ENCODE results near the gene PWWP2B. TPM values are rescaled to one million over a fixed set of nuclear protein-coding genes. Genes with fewer than 3 reads are reported as not detected.
"Not testable (repeated sequence)": the region's sequence is repeated elsewhere in the genome, so short reads cannot be mapped to it uniquely, and the experiment has no call there.

Gene PWWP2B
- total RNA-seq (2012; rRNA removed) = 8.5 and 10.1 TPM in 2 replicates

DNA sequence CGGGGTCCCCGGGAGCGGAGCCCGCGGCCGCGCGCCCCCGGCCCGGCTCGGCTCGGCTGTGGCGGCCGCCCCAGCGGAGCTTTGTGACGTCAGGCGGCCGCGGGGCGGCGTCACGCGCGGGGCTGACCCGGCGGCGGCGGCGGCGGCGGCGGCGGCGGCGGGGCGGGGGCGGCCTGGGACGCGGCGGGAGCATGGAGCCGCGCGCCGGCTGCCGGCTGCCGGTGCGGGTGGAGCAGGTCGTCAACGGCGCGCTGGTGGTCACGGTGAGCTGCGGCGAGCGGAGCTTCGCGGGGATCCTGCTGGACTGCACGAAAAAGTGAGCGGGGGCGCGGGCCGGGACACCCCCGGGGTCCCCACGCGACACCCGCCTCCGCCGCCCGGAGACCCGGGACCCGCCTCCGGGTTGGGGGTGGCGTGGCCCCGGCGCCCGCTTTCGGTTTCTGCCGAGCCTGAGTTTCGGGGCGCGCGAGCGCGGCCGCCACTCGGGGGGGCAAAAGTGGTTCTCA lies at the start of gene PWWP2B:
TSS of gene PWWP2B (plus strand) at position 165 of the 506 bp plus-strand sequence. CDS start at position 192, 27 bp downstream.
- Histone ChIP-seq H3K36me3 (ENCODE audit: insufficient read depth, low read length) (no peaks in the 10 kb centered on the region), H3K27me3 (ENCODE audit: control insufficient read depth, insufficient read depth, low read length) (no peaks in the 10 kb centered on the region), H3K4me1 (ENCODE audit: control insufficient read depth, insufficient read depth, low read length) (peaks cover 27% of the 10 kb centered on the region), H3K4me2 (ENCODE audit: low read length) (peak within 1 kb of the TSS; percentile 98), H3K9ac (ENCODE audit: low read depth, low read length) (peak within 1 kb of the TSS; percentile 80), H3K9me3 (replicated peaks; ENCODE audit: low read length) (no peaks in the 10 kb centered on the region), H3K4me3 (ENCODE audit: low read length) (peak within 1 kb of the TSS; percentile 81)

DNA sequence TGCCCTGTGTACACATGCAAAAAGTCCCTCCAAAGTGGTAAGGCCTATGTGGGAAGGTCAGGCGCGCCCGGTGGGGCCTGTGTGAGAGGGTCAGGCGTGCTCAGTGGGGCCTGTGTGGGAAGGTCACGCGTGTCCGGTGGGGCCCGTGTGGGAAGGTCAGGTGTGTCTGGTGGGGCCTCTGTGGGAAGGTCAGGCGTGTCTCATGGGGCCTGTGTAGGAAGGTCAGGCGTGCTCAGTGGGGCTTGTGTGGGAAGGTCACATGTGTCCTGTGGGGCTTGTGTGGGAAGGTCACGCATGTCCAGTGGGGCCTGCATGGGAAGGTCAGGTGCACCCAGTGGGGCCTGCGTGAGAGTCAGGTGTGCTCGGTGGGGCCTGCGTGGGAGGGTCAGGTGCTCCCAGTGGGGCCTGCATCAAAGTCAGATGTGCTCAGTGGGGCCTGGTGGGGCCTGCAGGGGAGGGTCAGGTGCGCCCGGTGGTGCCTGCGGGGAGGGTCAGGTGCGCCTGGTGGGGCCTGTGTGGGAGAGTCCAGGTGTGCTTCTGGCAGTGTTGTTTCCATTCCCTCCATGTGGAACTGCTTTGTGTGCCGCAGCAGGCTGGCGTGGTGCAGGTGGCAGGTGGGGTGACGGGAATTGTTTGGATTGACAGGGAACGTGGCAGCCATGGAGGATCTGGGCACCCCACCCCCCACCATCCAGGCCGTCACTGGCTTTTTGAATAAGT lies 49.6 kb upstream of the PWWP2B start:
- H3K4me2 ChIP-seq (ENCODE audit: low read length) = no peak overlapping the region
- no peaks in the 10 kb centered on the region for H3K4me1 ChIP-seq (ENCODE audit: control insufficient read depth, insufficient read depth, low read length)
- H3K36me3 ChIP-seq (ENCODE audit: insufficient read depth, low read length) = peaks cover 8% of the 10 kb centered on the region
- no peaks in the 10 kb centered on the region for H3K9me3 ChIP-seq (replicated peaks; ENCODE audit: low read length)
- H3K9ac ChIP-seq (ENCODE audit: low read depth, low read length) = no peak overlapping the region
- no peaks in the 10 kb centered on the region for H3K27me3 ChIP-seq (ENCODE audit: control insufficient read depth, insufficient read depth, low read length)
- no peak overlapping the region for H3K4me3 ChIP-seq (ENCODE audit: low read length)

DNA sequence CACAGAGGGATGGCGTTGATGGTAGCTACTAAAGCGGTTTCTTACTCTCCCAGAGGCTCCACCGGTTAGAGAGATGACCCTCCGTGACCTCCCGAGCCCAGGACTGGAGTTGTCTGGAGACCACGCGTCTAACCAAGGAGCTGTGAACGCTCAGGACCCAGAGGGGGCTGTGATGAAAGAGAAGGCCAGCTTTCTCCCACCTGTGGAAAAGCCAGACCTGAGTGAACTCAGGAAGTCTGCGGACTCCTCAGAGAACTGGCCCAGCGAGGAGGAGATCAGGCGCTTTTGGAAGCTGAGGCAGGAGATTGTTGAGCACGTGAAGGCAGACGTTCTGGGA lies 49.1 kb upstream of the PWWP2B start:
- Histone ChIP-seq H3K9ac (ENCODE audit: low read depth, low read length) (no peak overlapping the region), H3K27me3 (ENCODE audit: control insufficient read depth, insufficient read depth, low read length) (no peaks in the 10 kb centered on the region), H3K4me1 (ENCODE audit: control insufficient read depth, insufficient read depth, low read length) (no peaks in the 10 kb centered on the region), H3K36me3 (ENCODE audit: insufficient read depth, low read length) (peaks cover 8% of the 10 kb centered on the region), H3K9me3 (replicated peaks; ENCODE audit: low read length) (no peaks in the 10 kb centered on the region), H3K4me3 (ENCODE audit: low read length) (no peak overlapping the region), H3K4me2 (ENCODE audit: low read length) (no peak overlapping the region)

DNA sequence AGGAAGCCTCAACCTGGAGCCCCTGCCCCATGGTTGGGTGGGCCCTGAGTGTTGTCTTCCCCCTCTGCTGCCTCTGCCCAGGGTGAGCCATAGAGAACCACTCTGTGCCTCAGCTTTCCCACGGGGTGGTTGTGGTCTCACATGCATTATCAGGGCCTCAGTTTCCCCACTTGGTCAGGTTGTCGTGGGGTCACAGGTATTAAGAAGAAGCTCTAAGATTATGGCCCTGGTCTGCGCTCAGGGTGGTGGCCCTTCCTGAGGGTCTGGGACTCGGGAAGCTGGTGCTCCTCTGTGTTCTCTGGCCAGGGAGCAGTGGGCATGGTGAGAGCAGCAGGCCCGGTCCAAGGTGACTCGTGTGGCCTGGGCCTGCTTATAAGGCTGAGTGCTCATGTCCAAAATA lies 47.2 kb upstream of the PWWP2B start:
- Histone ChIP-seq H3K4me3 (ENCODE audit: low read length) (no peak overlapping the region), H3K4me1 (ENCODE audit: control insufficient read depth, insufficient read depth, low read length) (no peaks in the 10 kb centered on the region), H3K9ac (ENCODE audit: low read depth, low read length) (no peak overlapping the region), H3K4me2 (ENCODE audit: low read length) (no peak overlapping the region), H3K27me3 (ENCODE audit: control insufficient read depth, insufficient read depth, low read length) (no peaks in the 10 kb centered on the region), H3K36me3 (ENCODE audit: insufficient read depth, low read length) (peaks cover 4% of the 10 kb centered on the region), H3K9me3 (replicated peaks; ENCODE audit: low read length) (no peaks in the 10 kb centered on the region)

DNA sequence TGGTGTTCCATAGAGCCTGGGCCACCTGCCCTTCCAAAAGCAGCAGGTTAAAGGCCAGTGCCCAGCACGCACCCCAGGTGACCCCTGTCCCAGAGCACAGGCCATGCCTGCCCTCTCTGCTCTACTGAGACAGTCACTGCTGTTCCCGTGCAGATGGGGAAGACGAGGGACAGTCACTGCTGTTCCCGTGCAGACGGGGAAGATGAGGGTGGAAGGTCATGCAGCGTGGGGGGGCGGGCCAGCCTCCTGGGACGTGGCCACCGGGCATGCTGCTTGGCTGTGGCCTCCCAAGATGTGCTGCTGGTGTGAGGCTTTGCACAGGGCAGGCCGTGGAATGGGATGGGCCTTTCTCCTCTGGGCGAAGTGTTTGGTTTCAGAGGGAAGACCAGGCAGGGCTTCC lies 46.6 kb upstream of the PWWP2B start:
- H3K9ac ChIP-seq (ENCODE audit: low read depth, low read length) = no peak overlapping the region
- no peaks in the 10 kb centered on the region for H3K36me3 ChIP-seq (ENCODE audit: insufficient read depth, low read length)
- H3K9me3 ChIP-seq (replicated peaks; ENCODE audit: low read length) = no peaks in the 10 kb centered on the region
- no peaks in the 10 kb centered on the region for H3K4me1 ChIP-seq (ENCODE audit: control insufficient read depth, insufficient read depth, low read length)
- H3K27me3 ChIP-seq (ENCODE audit: control insufficient read depth, insufficient read depth, low read length) = no peaks in the 10 kb centered on the region
- no peak overlapping the region for H3K4me2 ChIP-seq (ENCODE audit: low read length)
- no peak overlapping the region for H3K4me3 ChIP-seq (ENCODE audit: low read length)

DNA sequence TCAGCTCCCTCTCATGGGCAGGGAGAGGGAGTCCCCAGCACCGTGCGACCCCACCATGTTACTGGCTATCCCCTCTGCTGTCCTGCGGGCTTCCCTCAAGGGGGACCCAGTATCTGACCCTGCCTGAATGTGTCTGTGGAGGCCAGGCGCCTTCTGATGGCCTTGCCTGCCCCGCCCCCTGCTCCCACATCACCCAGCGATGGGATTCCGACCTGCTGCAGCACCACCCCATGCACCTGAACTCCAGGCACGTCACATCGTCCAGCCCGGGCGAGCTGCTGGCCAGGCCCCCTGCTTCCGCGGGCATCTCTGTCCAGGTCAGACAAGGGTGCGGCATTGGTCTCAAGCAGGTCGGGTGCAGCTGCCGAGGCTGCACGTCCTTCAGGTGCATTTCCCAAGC lies 46.1 kb upstream of the PWWP2B start:
- no peaks in the 10 kb centered on the region for H3K27me3 ChIP-seq (ENCODE audit: control insufficient read depth, insufficient read depth, low read length)
- H3K9ac ChIP-seq (ENCODE audit: low read depth, low read length) = no peak overlapping the region
- no peaks in the 10 kb centered on the region for H3K9me3 ChIP-seq (replicated peaks; ENCODE audit: low read length)
- H3K36me3 ChIP-seq (ENCODE audit: insufficient read depth, low read length) = no peaks in the 10 kb centered on the region
- no peaks in the 10 kb centered on the region for H3K4me1 ChIP-seq (ENCODE audit: control insufficient read depth, insufficient read depth, low read length)
- no peak overlapping the region for H3K4me3 ChIP-seq (ENCODE audit: low read length)
- H3K4me2 ChIP-seq (ENCODE audit: low read length) = no peak overlapping the region

DNA sequence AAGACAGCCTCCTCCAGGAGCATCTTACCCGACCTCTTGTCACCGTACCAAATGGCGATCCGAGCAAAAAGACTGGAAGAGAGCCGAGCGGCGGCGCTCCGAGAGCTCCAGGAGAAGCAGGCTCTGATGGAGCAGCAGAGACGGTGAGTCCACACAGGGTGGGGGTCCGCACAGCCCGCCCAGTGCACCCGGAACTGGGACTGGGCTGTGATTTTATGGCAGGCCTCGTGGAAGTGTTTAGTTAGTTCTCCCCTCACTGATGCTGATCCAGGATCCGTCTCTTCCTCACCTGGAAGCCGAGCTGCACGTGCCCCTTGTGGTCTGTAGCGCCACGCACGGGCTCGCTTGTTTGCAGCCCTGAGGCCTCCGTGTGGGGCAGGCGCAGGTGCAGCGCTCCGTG lies 45.4 kb upstream of the PWWP2B start:
- no peak overlapping the region for H3K9ac ChIP-seq (ENCODE audit: low read depth, low read length)
- no peaks in the 10 kb centered on the region for H3K4me1 ChIP-seq (ENCODE audit: control insufficient read depth, insufficient read depth, low read length)
- H3K27me3 ChIP-seq (ENCODE audit: control insufficient read depth, insufficient read depth, low read length) = no peaks in the 10 kb centered on the region
- H3K4me3 ChIP-seq (ENCODE audit: low read length) = no peak overlapping the region
- no peaks in the 10 kb centered on the region for H3K36me3 ChIP-seq (ENCODE audit: insufficient read depth, low read length)
- H3K4me2 ChIP-seq (ENCODE audit: low read length) = no peak overlapping the region
- no peaks in the 10 kb centered on the region for H3K9me3 ChIP-seq (replicated peaks; ENCODE audit: low read length)

DNA sequence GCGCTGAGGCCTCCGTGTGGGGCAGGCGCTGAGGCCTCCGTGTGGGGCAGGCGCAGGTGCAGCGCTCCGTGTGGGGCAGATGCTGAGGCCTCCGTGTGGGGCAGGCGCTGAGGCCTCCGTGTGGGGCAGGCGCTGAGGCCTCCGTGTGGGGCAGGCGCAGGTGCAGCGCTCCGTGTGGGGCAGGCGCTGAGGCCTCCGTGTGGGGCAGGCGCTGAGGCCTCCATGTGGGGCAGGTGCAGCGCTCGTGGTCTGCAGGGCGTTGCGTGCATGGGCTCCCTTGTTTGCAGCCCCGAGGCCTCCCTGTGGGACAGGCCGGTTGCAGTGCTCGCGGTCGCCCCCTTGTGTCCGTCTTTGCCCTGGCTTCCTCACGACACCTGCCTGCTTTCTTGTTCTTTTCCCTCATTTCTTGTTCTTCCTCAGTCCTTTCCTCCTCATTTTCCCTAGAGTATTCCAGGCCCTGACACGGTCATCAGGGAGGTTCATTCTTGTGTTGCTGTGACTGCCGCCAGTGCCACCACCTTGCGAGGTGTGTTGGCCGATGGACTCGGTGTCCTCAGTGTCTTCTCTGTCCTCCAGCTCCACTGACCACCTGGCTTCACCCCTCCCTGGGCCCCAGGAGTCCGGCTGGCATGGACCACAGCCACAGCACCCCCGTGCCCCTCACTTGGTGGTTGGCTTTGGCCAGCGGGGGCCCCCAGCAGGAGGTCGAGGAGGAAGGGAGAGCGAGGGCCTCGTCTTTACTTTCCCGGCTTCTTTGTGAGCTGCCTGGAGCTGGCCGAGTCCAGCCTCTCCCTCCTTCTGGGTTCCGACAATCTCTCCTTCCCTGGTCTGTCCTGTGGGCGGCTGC lies 44.3 kb upstream of the PWWP2B start:
- not testable (repeated sequence) for H3K9ac ChIP-seq (ENCODE audit: low read depth, low read length); H3K4me1 ChIP-seq (ENCODE audit: control insufficient read depth, insufficient read depth, low read length); H3K27me3 ChIP-seq (ENCODE audit: control insufficient read depth, insufficient read depth, low read length); H3K36me3 ChIP-seq (ENCODE audit: insufficient read depth, low read length); H3K9me3 ChIP-seq (replicated peaks; ENCODE audit: low read length); H3K4me3 ChIP-seq (ENCODE audit: low read length); H3K4me2 ChIP-seq (ENCODE audit: low read length)

DNA sequence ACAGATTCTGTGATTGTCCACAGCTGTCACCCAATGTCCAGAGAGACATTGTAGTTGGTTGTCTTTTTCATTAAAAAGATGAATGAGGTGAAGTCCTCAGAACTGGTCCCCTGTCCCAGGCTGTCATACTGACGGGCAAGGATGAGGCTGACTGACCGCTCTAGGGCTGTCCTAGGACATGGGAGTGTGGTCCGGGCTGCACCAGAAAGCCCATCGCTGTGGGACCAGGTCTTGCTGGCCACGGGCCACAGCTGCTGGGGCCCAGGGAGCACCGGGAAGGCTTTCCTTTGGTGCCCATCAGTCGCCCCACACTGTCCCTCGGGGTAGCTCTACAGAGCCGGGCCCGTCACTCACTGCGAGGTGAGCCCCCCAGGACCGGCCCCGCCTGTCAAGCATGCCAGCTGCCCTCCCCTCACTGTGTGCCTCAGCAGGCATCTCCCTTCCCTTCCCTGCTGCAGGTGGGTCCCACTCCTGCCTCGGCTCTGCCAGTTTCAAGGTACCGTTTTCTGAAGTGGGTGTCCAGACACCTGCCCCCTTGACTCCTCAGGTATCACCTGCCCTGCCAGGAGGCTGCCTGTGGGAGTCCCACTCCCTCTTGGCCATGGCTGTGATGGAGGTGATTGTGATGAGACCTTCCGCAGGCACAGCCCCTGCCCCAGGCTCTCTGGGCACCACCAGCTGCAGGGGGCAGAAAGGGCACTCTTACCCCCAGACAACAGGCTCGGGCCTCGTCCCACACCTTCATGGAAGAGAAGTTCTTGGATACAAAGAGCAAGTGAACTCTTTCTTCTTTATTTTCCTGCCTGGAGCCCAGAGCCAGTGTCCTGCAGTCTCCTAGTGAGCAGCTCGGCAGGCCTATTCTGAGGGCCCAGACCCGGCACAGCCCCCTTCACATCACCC lies 43.3 kb upstream of the PWWP2B start:
- no peaks in the 10 kb centered on the region for H3K36me3 ChIP-seq (ENCODE audit: insufficient read depth, low read length)
- H3K9ac ChIP-seq (ENCODE audit: low read depth, low read length) = no peak overlapping the region
- no peaks in the 10 kb centered on the region for H3K27me3 ChIP-seq (ENCODE audit: control insufficient read depth, insufficient read depth, low read length)
- no peaks in the 10 kb centered on the region for H3K4me1 ChIP-seq (ENCODE audit: control insufficient read depth, insufficient read depth, low read length)
- H3K4me3 ChIP-seq (ENCODE audit: low read length) = no peak overlapping the region
- H3K4me2 ChIP-seq (ENCODE audit: low read length) = no peak overlapping the region
- H3K9me3 ChIP-seq (replicated peaks; ENCODE audit: low read length) = no peaks in the 10 kb centered on the region

DNA sequence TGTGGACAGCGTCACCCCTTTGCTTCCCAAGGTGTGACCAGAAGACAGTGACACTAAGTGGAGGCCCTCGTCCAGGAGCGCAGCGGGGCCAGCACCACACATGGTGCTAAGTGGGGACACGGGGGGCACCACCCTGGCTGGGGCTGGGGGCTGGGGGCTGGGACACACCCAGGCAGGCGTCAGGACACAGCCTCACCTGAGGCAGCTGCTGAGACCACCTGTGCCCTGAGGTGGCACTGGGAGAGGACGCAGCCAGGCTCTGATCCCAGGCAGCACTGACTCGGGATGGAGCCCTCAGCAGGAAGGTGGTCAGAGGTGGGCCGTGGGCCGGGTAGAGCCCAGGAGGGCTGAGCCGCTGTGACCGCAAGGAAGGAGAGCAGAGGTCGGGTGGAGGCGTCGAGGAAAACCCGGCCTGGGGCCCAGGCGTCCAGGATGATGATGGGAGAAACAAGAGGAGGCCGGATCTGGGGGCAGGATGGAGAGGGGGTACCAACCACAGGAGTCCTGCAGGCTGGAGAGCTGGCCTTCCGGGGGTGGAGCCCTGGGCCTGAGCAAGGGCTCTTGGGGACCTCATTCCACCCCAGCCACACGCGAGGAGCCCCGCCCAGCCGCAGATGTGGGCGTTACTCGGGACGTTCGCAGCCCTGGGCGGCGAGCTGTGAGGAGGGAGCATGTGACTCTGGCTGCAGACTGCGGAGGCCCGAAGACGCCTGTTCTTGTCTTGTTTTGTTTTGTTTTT lies 42.5 kb upstream of the PWWP2B start:
- H3K4me1 ChIP-seq (ENCODE audit: control insufficient read depth, insufficient read depth, low read length) = no peaks in the 10 kb centered on the region
- H3K36me3 ChIP-seq (ENCODE audit: insufficient read depth, low read length) = no peaks in the 10 kb centered on the region
- no peak overlapping the region for H3K4me3 ChIP-seq (ENCODE audit: low read length)
- no peak overlapping the region for H3K4me2 ChIP-seq (ENCODE audit: low read length)
- no peaks in the 10 kb centered on the region for H3K9me3 ChIP-seq (replicated peaks; ENCODE audit: low read length)
- no peaks in the 10 kb centered on the region for H3K27me3 ChIP-seq (ENCODE audit: control insufficient read depth, insufficient read depth, low read length)
- no peak overlapping the region for H3K9ac ChIP-seq (ENCODE audit: low read depth, low read length)

DNA sequence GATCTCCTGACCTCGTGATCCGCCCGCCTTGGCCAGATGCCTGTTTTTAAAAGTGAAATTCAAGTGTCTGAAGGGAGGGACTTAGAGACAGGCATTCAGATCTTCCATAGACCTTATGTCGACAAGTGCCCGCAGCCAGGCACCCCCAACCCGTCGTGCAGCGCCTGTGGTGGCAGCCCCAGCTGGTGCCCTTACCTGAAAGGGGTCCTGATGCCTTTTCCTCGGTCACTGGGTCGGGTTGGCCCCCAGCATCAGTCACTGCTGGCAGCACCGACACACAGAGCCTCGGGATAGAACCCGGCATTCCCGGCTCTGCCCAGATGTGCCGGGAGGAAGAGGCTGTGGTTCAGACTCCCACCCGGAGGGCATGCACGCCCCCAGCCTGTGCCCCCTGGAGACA lies 41.7 kb upstream of the PWWP2B start:
- H3K27me3 ChIP-seq (ENCODE audit: control insufficient read depth, insufficient read depth, low read length) = no peaks in the 10 kb centered on the region
- H3K9me3 ChIP-seq (replicated peaks; ENCODE audit: low read length) = no peaks in the 10 kb centered on the region
- H3K9ac ChIP-seq (ENCODE audit: low read depth, low read length) = no peak overlapping the region
- H3K36me3 ChIP-seq (ENCODE audit: insufficient read depth, low read length) = no peaks in the 10 kb centered on the region
- no peak overlapping the region for H3K4me3 ChIP-seq (ENCODE audit: low read length)
- H3K4me2 ChIP-seq (ENCODE audit: low read length) = no peak overlapping the region
- no peaks in the 10 kb centered on the region for H3K4me1 ChIP-seq (ENCODE audit: control insufficient read depth, insufficient read depth, low read length)
